Endometrial microvascular endothelial cells (primary cell): ENCODE results near the gene SAMD13. TPM values are rescaled to one million over a fixed set of nuclear protein-coding genes. Genes with fewer than 3 reads are reported as not detected.

ENCODE experiments used
- in situ Hi-C: cut with HindIII; loops from 2 replicates; pipeline ENCODE4 v1.10.0; 2017; ENCODE audit warnings: low sequenced_read_pairs, low pct_unique_long_range_greater_than_20kb; ENCODE audit errors: inconsistent ontology term
- total RNA-seq: library from RNA; depleted of rRNA; stranded (reverse); fragments of >200 nt; gene quantifications from one replicate; pipeline ENCODE4 v1.2.3, GENCODE V29; 2015; ENCODE audit errors: inconsistent ontology term

SAMD13 gene
- total RNA-seq, 1 donor from 2014 or later, result 4.5 TPM

GRCh38 chr1:84319662-84320061, 18.2 kb downstream of the SAMD13 start:
- in situ Hi-C loops, result no loop called here

- in situ Hi-C loops, result no loop called here
Measured at GRCh38 chr1:84327830-84328229, 26.3 kb downstream of the SAMD13 start.

DNA sequence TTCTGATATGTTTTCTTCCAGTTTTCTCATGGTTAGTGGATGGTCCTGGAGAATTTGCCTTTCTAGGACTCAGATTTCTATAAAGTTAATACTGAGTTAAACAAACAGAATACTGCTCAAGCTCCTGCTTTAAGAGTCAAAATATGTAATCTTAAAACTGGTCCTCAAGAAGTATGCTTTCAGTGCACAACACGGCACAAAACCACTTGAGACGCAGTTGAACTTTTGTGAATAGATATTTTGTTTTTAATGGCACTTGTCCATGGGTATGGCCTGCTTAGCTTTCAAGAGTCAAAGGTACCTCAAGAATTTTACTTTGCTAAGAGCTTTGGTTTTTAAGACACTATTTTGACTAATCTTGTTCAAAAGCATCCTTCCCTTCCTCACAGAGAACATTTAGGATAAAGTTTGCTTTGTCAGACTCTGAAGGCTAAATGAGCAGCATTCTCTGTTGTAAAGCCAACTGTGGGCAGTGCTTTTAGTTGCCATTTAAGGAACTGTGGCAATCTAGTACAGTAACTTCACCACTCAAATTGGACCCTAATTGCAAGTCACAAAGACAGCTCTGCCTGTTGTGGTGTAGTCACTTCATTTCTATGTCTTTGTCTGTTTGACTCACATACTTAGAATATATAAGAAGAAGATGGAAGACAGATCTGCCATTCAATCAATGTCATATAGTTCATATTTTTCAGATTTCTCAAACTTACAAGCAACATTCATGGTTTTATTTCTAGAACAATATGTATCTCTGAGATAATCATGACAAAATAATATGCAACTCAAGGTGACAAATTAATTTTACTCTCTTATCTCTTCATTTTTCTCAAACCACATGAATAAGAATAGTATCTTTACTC, 28.8 kb downstream of the SAMD13 start:
- in situ Hi-C loops, result no loop called here

GRCh38 chr1:84339503-84339902, 38.0 kb downstream of the SAMD13 start:
- in situ Hi-C loops, result no loop called here

GRCh38 chr1:84344286-84344685, 42.8 kb downstream of the SAMD13 start:
- in situ Hi-C loops, result no loop called here

- in situ Hi-C loops, result no loop called here
Measured at GRCh38 chr1:84345220-84345619, 43.7 kb downstream of the SAMD13 start.

- in situ Hi-C loops, result no loop called here
Measured at GRCh38 chr1:84347271-84347931, 45.9 kb downstream of the SAMD13 start.

- in situ Hi-C loops, result no loop called here
Measured at GRCh38 chr1:84347932-84348555, 46.5 kb downstream of the SAMD13 start.

DNA sequence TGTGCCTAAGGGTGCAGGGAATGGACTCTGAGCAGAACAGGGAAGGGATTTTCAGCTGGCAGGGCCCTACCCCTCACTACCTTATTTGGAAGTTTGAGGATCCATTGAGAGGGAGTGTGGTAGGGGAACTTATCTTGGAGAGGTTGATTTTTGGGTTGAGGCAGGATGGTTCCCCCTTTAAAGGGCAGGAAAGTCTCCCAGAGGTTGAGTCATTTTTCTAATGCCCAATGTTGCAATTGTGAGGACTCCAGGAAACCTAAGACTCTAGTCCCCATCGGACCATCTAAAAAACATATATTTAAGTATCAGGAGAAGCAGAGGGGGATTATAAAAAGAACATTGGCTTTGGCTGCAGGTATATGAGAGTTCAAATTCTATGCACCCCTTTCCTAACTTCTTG, 47.3 kb downstream of the SAMD13 start:
- in situ Hi-C loops, result no loop called here

DNA sequence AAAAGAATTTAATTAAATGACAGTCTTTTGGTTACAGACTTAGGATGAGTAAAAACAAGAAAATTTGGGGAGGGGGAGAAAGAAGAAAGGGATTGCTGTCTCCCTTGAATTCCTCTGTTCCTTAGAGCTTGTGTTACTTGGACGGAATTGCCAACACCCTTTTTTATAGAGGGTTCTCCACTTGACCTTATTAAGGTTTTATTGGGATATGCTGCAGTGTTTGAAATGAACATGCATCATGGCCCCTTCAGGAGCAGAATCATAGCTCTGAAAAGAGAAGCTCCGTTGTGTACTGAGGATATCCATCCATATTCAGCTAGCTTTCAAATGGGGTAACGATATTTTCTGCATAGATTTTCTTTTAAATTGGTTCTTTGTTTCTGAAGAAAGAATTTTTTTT, 48.6 kb downstream of the SAMD13 start:
- in situ Hi-C loops, result no loop called here

- in situ Hi-C loops, result no loop called here
Measured at GRCh38 chr1:84350550-84350949, 49.0 kb downstream of the SAMD13 start.

DNA sequence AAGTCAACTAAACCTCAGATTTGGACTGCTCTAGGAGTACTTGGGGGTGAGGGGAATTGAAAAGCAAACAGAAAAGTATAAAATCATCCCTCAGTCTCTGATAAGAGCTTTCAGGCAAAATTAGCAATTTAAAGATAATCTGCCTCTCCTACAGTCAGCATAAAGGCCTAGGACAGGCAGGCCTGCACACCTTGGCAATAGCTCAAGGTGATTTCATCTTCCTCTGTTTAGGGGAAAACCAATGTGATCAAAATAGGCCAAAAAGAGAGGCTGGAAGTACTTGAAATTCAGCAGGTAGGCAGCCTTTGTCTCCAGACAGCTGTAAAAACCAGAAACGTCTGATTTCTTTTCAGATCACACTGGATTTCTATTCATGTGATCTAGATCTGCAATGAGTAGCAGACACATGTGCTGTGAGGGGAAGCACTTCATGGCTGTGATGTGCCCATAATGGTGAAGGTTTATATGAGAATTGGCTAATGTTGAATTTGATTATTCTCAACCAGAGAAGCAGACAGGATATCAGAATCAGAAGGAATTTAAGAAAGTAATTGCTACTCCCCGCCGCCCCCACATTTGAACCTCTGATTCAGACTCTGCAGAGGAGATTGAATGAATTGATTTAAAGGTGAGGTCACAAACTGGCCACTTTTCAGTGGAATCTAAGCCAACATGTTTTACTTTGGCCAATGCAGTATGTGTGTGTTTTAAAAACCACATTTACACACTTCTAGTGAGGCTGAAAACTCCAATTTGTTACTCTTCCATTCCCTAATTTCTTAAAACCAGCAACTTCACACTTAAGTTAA, 51.0 kb downstream of the SAMD13 start:
- in situ Hi-C loops, result no loop called here

GRCh38 chr1:84353695-84354094, 52.2 kb downstream of the SAMD13 start:
- in situ Hi-C loops, result no loop called here

- in situ Hi-C loops, result no loop called here
Measured at GRCh38 chr1:84355556-84355955, 54.0 kb downstream of the SAMD13 start.

GRCh38 chr1:84356881-84357280, 55.4 kb downstream of the SAMD13 start:
- in situ Hi-C loops, result no loop called here

GRCh38 chr1:84358695-84359094, 57.2 kb downstream of the SAMD13 start:
- in situ Hi-C loops, result no loop called here

- in situ Hi-C loops, result no loop called here
Measured at GRCh38 chr1:84360316-84360715, 58.8 kb downstream of the SAMD13 start.

DNA sequence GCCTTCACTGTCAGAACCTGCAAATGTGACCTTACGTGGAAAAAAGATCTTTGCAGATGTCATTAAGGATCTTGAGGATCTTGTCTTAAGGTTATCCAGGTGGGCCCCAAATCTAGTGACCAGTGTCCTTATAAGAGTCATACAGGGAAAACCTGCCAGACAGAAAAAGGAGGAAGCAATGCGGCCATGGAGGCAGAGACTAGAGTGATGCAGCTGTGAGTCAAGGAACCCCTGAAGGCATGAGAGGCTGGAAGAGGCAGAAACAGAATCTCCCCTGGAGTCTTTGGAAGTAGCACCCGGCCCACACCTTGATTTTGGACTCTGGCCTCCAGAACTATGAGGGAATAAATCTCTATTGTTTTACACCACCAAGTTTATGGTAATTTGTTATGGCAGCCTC, 60.3 kb downstream of the SAMD13 start:
- in situ Hi-C loops, result no loop called here

GRCh38 chr1:84363019-84363418, 61.5 kb downstream of the SAMD13 start:
- in situ Hi-C loops, result no loop called here
